Mucosa of rectum (tissue), 2 donors: ENCODE measurements around the gene CUX1.
A peak's percentile ranks its signal among the peaks of the same experiment; 100 is the strongest.

Source experiments
- H3K27ac ChIP-seq, 2 donors: one replicate each; pipeline ENCODE4 v1.7.0; 2013; ENCODE audit warnings: inconsistent platforms in 2 of 2, low read depth in 2 of 2, low read length in 2 of 2
- H3K27me3 ChIP-seq, 2 donors: one replicate each; pipeline ENCODE4 v1.7.0; 2013; ENCODE audit warnings: low read length in 2 of 2; ENCODE audit not compliant: control insufficient read depth in 2 of 2, insufficient read depth in 2 of 2
- H3K36me3 ChIP-seq, 2 donors: one replicate each; pipeline ENCODE4 v1.7.0; 2013; ENCODE audit warnings: low read length in 2 of 2; ENCODE audit not compliant: control insufficient read depth in 2 of 2, insufficient read depth in 2 of 2
- H3K4me1 ChIP-seq, 2 donors: one replicate each; pipeline ENCODE4 v1.7.0; 2013; ENCODE audit warnings: low read length in 2 of 2, mild to moderate bottlenecking in 1 of 2; ENCODE audit not compliant: control insufficient read depth in 2 of 2, insufficient read depth in 2 of 2
- H3K4me3 ChIP-seq, 2 donors: one replicate each; pipeline ENCODE4 v1.7.0; 2013; ENCODE audit warnings: low read length in 2 of 2
- H3K9ac ChIP-seq, 2 donors: one replicate each; pipeline ENCODE4 v1.7.0; 2013; ENCODE audit warnings: low read length in 2 of 2, low read depth in 1 of 2, mild to moderate bottlenecking in 1 of 2
- H3K9me3 ChIP-seq, 2 donors: one replicate each; pipeline ENCODE4 v1.7.0; 2013; ENCODE audit warnings: low read length in 2 of 2; ENCODE audit not compliant: control insufficient read depth in 2 of 2
- donor health status: healthy.
- donor health status: Normal muscosa, but diverticular disease.

CUX1 gene

GRCh38 chr7:102305414-102306268 is 488.2 kb downstream of the CUX1 start:
- H3K4me1 ChIP-seq = peaks cover 9 to 10% of the 10 kb centered on the region in 2 donors

GRCh38 chr7:102306916-102307677 is 489.7 kb downstream of the CUX1 start:
- Histone ChIP-seq H3K36me3 (peaks cover 0 to 2% of the 10 kb centered on the region in 2 donors), H3K4me3 (peak overlapping the region; percentile 31 to 41), H3K4me1 (peaks cover 9 to 10% of the 10 kb centered on the region in 2 donors), H3K9ac (peak overlapping the region in 1 of 2 donors; percentile 21), H3K9me3 (no peaks in the 10 kb centered on the region), H3K27ac (peak overlapping the region in 1 of 2 donors; percentile 81), H3K27me3 (no peaks in the 10 kb centered on the region)

More at GRCh38 chr7:102305414-102306268, 488.2 kb downstream of the CUX1 start:
- no peak overlapping the region for H3K9ac ChIP-seq
- H3K4me3 ChIP-seq = no peak overlapping the region
- peak overlapping the region in 1 of 2 donors; percentile 81 for H3K27ac ChIP-seq
- H3K27me3 ChIP-seq = no peaks in the 10 kb centered on the region
- H3K9me3 ChIP-seq = no peaks in the 10 kb centered on the region
- peaks cover 0 to 2% of the 10 kb centered on the region in 2 donors for H3K36me3 ChIP-seq

GRCh38 chr7:102310414-102310815 is 493.0 kb downstream of the CUX1 start:
- H3K9me3 ChIP-seq = no peaks in the 10 kb centered on the region
- no peak overlapping the region for H3K27ac ChIP-seq
- no peak overlapping the region for H3K9ac ChIP-seq
- H3K4me3 ChIP-seq = no peak overlapping the region
- peaks cover 0 to 2% of the 10 kb centered on the region in 2 donors for H3K36me3 ChIP-seq
- H3K4me1 ChIP-seq = peaks cover 7 to 9% of the 10 kb centered on the region in 2 donors
- no peaks in the 10 kb centered on the region for H3K27me3 ChIP-seq

- H3K4me1 ChIP-seq = peaks cover 2% of the 10 kb centered on the region in 2 donors
- H3K9ac ChIP-seq = no peak overlapping the region
- H3K27ac ChIP-seq = no peak overlapping the region
- peaks cover 0 to 2% of the 10 kb centered on the region in 2 donors for H3K36me3 ChIP-seq
- H3K9me3 ChIP-seq = no peaks in the 10 kb centered on the region
- no peak overlapping the region for H3K4me3 ChIP-seq
- H3K27me3 ChIP-seq = no peaks in the 10 kb centered on the region
These were observed 494.9 kb downstream of the CUX1 start for GRCh38 chr7:102312317-102312716.

- Histone ChIP-seq H3K4me1 (no peaks in the 10 kb centered on the region), H3K27ac (no peak overlapping the region), H3K9me3 (no peaks in the 10 kb centered on the region), H3K36me3 (peaks cover 0 to 2% of the 10 kb centered on the region in 2 donors), H3K9ac (no peak overlapping the region), H3K4me3 (no peak overlapping the region), H3K27me3 (no peaks in the 10 kb centered on the region)
These were observed 496.8 kb downstream of the CUX1 start for GRCh38 chr7:102313997-102314780.

GRCh38 chr7:102317231-102318059 is 500.0 kb downstream of the CUX1 start:
- no peaks in the 10 kb centered on the region for H3K27me3 ChIP-seq
- H3K27ac ChIP-seq = no peak overlapping the region
- no peaks in the 10 kb centered on the region for H3K36me3 ChIP-seq
- no peaks in the 10 kb centered on the region for H3K9me3 ChIP-seq
- H3K4me1 ChIP-seq = no peaks in the 10 kb centered on the region
- no peak overlapping the region for H3K4me3 ChIP-seq
- no peak overlapping the region for H3K9ac ChIP-seq

GRCh38 chr7:102318482-102318971 is 501.1 kb downstream of the CUX1 start:
- Histone ChIP-seq H3K9me3 (no peaks in the 10 kb centered on the region), H3K9ac (no peak overlapping the region), H3K4me3 (no peak overlapping the region), H3K27ac (no peak overlapping the region), H3K27me3 (peaks cover 0 to 4% of the 10 kb centered on the region in 2 donors), H3K36me3 (no peaks in the 10 kb centered on the region), H3K4me1 (no peaks in the 10 kb centered on the region)

- Histone ChIP-seq H3K4me1 (no peaks in the 10 kb centered on the region), H3K27me3 (peaks cover 0 to 4% of the 10 kb centered on the region in 2 donors), H3K4me3 (no peak overlapping the region), H3K9me3 (no peaks in the 10 kb centered on the region), H3K27ac (no peak overlapping the region), H3K9ac (no peak overlapping the region), H3K36me3 (no peaks in the 10 kb centered on the region)
These were observed 502.2 kb downstream of the CUX1 start for GRCh38 chr7:102319671-102320070.

GRCh38 chr7:102320181-102320580 is 502.8 kb downstream of the CUX1 start:
- no peaks in the 10 kb centered on the region for H3K9me3 ChIP-seq
- H3K4me1 ChIP-seq = no peaks in the 10 kb centered on the region
- H3K27me3 ChIP-seq = peaks cover 0 to 4% of the 10 kb centered on the region in 2 donors
- no peak overlapping the region for H3K9ac ChIP-seq
- H3K36me3 ChIP-seq = no peaks in the 10 kb centered on the region
- H3K27ac ChIP-seq = no peak overlapping the region
- H3K4me3 ChIP-seq = no peak overlapping the region
